HFF-Myc (cell line): ENCODE data around the gene ATP2B2.

ENCODE experiments used
- DNase-seq: peaks from one replicate; pipeline ENCODE4 v3.0.0-alpha.2; 2011; ENCODE audit warnings: low read depth; ENCODE audit errors: extremely low read depth
- H3K4me3 ChIP-seq: replicated peaks from 2 replicates; pipeline ENCODE4 v1.5.1; 2011; ENCODE audit warnings: low read depth, mild to moderate bottlenecking, control low read depth, low read length
- CTCF ChIP-seq: IDR thresholded peaks from 2 replicates; pipeline ENCODE4 v1.5.1; 2012; ENCODE audit warnings: mild to moderate bottlenecking, low read depth, low read length, control low read depth; ENCODE audit errors: missing control alignments

ATP2B2 gene

GRCh38 chr3:10350324-10350985, 154.9 kb downstream of the ATP2B2 start:
- DNase-seq: no peak
- no peak overlapping the region for H3K4me3 ChIP-seq
- no peak for TF ChIP-seq CTCF

- no peak for DNase-seq
- H3K4me3 ChIP-seq: no peak overlapping the region
- no peak for TF ChIP-seq CTCF
Observed at GRCh38 chr3:10349801-10350200, 155.6 kb downstream of the ATP2B2 start.

- TF ChIP-seq CTCF: no peak
Observed at GRCh38 chr3:10348404-10348721, 157.0 kb downstream of the ATP2B2 start.

GRCh38 chr3:10347648-10348403, 157.6 kb downstream of the ATP2B2 start:
- no peak for TF ChIP-seq CTCF
- no peak overlapping the region for H3K4me3 ChIP-seq
- no peak for DNase-seq

More at GRCh38 chr3:10348404-10348721, 157.0 kb downstream of the ATP2B2 start:
- DNase-seq: no peak
- H3K4me3 ChIP-seq: no peak overlapping the region

- no peak overlapping the region for H3K4me3 ChIP-seq
- no peak for TF ChIP-seq CTCF
- DNase-seq: no peak
Observed at GRCh38 chr3:10345911-10346310, 159.5 kb downstream of the ATP2B2 start.

- TF ChIP-seq CTCF: no peak
- DNase-seq: no peak
- no peak overlapping the region for H3K4me3 ChIP-seq
Observed at GRCh38 chr3:10344944-10345575, 160.3 kb downstream of the ATP2B2 start.
